GM18502 (cell line): ENCODE data around the gene BZW1.

Experiments
- ATAC-seq: cut with Tn5 transposase; IDR thresholded peaks from one replicate; pipeline ENCODE4 v1.9.1; 2021; ENCODE audit warnings: mild to moderate bottlenecking; ENCODE audit not compliant: unreplicated experiment, poor library complexity

BZW1 gene

DNA sequence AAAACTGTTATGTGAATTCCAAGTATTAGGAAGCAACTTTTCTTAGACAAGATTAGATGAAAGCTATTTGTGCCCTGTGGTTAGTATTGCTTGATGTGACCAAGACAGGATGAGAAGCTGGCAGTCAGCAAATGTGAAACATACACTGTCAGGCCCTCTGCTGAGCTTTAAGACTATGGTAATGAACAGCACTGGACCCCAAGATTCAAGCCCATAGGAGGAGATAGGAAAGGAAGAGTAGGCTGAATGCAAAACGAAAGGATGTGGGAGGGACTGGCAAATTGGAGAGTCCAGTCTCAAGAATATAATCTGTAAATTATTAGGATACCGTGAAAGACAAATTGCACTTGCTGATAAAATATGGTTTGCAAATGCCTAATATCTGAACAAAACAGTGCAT lies 16.4 kb downstream of the BZW1 start:
- ATAC-seq = no peak

- ATAC-seq = no peak
These were observed 17.0 kb downstream of the BZW1 start for GRCh38 chr2:200828572-200829257.

GRCh38 chr2:200829258-200829655 lies 17.5 kb downstream of the BZW1 start:
- ATAC-seq = no peak

DNA sequence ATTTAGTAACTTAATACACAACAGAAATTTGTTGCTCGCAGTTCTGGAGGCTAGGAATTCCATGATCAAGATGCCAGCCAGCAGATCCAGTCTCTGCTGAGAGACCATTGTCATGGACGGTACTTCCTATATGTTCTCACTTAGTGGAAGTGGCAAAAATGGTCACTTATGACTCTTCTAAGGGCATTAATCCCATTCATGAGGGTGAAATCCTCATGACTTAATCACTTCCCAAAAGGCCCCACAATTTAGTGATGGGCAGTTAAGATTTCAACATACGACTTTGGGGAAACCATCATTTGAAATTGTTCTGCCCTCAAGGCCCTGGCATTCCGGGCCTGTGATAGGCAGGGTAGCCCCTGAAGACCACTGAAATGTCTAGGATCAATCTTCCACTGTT lies 23.0 kb downstream of the BZW1 start:
- no peak for ATAC-seq

DNA sequence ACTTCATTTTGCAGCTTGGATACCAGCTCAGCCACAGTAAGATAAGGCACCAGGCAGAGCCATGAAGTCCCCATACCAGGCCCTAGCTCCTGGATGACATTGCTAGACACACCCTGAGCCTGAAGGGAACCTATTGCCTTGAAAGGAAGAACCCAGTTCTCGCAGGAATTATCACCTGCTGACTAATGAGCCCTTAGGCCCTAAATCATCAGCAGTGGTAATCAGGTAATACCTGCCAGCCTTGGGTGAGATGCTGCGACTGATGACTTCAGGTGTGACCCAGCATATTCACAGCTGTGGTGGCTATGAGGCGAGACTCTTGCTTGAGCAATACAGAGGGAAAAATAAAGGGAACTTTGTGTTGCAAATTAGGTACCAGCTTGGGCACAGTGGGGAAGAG lies 27.8 kb downstream of the BZW1 start:
- ATAC-seq = no peak

- ATAC-seq = no peak
These were observed 32.6 kb downstream of the BZW1 start for GRCh38 chr2:200843993-200844948.

DNA sequence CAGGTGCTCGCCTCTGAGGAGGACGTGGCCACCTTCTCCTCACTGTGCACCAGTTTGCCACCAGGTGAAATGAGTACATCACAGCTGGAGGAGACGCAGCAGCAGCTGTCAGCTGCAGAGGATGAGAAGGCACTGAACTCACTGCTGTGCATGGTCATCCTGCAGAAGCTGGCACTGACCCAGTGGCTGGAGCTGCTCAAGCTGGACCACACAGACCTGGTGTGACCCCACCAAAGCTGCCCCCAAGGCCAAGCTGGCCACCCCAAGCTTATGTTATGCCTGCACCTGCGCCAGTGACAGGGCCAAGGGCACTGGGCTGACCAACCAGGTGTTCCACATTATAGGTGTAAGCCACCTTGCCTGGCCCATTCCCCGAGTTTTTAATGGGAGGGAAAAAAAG lies 33.5 kb downstream of the BZW1 start:
- no peak for ATAC-seq

- no peak for ATAC-seq
These were observed 34.1 kb downstream of the BZW1 start for GRCh38 chr2:200845669-200846325.

GRCh38 chr2:200847269-200847668 lies 35.6 kb downstream of the BZW1 start:
- no peak for ATAC-seq

- no peak for ATAC-seq
These were observed 36.2 kb downstream of the BZW1 start for GRCh38 chr2:200847939-200848338.

DNA sequence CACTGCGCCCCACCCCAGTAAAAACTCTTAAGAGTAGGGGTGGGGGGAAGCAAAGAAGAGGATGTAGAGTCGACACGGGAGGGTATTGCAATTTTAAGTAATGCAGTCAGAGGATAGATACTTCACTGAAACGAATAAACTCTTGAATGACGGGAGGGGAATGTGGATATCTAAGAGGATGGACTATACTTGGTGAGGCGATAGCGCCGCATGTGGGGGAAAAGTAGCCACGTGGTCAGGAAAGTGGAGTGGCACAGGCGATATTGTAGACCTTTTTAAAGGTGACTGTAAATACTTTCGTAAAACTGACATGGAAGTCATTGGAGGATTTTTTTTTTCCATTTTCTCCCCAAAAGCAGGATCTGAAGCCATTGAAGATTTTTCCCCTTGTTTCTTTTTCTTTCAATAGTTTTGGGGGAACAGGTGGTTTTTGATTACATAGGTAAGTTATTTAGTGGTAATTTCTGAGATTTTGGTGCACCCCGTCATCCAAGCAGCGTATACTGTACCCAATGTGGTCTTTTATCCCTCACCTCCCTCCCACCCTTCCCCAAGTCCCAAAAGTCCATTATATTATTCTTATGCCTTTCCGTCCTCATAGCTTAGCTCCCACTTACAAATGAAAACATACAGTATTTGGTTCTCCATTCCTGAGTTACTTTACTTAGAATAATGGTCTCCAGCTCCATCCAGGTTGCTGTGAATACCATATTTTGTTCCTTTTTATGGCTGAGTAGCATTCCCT lies 39.0 kb downstream of the BZW1 start:
- ATAC-seq = no peak

DNA sequence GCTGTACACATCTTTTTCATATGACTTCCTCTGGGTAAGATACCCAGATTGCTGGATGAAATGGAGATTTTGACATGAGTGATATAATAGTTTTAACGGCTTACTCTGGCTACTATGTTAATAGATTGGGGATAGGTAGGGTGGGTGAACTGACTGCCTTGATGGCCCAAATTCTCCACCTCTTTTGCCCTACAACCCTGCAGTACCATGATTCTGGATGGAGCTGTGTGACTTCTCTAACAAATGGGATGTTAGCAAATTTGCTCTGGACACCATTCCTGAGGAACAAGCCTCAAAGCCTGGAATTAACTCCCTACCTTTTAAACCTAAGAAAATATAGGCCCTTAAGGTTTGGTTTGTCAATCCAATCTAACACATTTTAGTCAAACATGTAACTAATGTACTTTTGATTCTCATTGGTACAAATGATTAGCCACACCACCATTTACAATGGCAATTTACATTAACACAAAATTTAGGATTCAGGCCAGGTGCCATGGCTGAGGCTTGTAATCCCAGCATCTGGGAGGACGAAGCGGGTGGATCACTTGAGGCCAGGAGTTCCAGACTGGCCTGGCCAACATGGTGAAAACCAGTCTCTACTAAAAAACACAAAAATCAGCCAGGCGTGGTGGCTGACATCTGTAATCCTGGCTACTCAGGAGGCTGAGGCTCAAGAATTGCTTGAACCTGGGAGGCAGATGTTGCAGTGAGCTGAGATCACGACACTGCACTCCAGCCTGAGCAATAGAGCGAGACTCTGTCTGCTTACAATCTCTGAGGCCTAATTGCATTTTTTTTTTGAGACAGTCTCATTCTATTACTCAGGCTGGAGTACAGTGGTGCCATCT lies 39.9 kb downstream of the BZW1 start:
- no peak for ATAC-seq

DNA sequence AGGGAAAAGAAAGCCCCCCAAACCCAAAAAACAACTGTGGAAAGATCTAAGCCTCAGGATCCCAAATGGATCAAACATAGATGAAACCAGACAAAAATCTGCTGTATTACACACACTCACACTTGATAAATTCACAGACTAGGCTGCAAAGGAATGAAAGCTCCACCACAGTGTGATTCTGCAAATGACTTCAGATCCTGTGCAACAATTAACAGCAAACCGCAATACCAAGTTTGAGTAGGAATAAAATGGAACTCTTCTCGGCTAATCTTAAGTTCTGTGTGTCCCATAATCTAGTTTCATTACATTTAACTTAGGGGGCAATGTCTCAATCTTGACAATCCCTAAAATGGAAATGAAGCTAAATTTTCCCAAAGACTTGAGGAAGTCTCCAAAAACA lies 40.9 kb downstream of the BZW1 start:
- ATAC-seq = no peak

GRCh38 chr2:200856806-200857205 lies 45.1 kb downstream of the BZW1 start:
- no peak for ATAC-seq

- ATAC-seq = no peak
These were observed 48.5 kb downstream of the BZW1 start for GRCh38 chr2:200860092-200860795.

- ATAC-seq = no peak
These were observed 50.0 kb downstream of the BZW1 start for GRCh38 chr2:200861617-200862155.

DNA sequence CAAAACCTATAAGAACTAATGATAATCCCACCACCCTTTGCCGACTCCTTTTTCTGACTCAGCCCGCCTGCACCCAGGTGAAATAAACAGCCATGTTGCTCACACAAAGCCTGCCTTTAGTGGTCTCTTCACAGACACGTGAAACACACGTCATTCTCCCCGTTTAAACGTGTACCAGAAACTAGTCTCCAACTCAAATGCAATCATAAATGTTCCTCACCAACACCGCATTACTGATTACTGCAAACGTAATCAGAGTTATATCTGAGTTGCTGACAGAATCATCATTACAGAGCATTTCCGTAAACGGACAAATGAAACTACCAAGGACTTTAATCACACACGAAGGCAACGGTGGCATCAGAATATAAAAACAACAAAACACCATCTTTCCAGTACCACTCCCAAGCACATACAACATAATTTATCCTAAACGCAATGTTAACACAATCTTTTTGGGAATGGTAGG lies 50.9 kb downstream of the BZW1 start:
- ATAC-seq = no peak

DNA sequence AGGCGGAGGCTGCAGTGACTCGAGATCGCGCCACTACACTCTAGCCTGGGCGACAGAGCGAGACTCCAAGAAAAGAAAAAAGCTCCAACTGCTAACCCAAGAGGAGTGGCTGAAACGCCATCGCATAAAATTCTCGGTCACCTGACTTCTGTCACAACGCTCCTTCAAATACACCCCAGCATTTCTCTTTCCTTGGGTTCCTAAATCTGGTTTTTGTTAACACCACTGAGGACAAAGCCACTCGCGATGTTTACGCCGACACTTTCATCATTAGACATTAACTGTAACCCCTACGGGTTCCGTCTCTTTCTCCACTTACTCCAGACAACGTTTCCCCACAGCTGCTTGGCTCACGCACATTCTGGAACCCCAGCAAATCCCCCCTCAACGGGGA lies 52.1 kb downstream of the BZW1 start:
- no peak for ATAC-seq
